ENCODE data around the gene AKNA. TPM values are rescaled to one million over a fixed set of nuclear protein-coding genes. Genes with fewer than 3 reads are reported as not detected.

AKNA gene
- total and polyA plus RNA-seq, 2 donors from 2014 or later, result 6.1 to 52.1 TPM

DNA sequence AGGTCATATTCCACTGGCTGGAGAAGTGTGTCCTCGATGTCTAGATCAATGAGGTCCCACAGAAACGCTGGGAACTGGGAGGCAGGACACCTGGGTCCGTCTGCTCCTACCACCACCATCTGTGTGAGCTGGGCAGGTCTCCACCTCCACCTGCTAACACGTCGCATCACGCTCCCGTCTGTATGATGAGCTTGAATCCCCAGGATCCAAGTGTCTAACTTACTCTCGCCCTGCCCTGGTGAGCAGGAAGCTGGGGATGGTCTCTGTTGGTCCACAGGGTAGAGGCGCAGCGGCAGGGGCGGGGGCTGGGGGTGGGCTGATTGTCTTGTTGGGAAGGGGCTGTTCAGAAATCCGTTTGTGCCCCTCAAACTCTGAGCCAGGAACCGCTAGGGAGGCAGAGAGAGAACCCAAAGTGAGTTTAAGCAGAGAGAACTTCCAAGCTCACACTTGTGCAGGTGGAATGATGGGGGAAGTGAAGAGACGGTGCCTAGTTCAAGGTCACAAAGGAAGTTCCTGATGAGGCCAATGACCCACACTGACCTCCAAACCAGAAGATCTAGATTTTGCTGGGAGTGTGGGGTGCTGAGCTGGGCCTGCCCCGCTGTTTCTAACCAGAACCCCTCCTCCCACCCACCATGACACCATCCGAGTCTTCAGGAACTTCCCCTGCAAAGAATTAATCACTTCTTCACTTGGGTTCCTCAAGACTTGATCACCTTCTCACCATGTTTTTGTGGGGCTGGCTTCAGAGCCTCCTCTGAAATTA is 37.0 kb downstream of the AKNA start:
- TF ChIP-seq, protein P1, sequence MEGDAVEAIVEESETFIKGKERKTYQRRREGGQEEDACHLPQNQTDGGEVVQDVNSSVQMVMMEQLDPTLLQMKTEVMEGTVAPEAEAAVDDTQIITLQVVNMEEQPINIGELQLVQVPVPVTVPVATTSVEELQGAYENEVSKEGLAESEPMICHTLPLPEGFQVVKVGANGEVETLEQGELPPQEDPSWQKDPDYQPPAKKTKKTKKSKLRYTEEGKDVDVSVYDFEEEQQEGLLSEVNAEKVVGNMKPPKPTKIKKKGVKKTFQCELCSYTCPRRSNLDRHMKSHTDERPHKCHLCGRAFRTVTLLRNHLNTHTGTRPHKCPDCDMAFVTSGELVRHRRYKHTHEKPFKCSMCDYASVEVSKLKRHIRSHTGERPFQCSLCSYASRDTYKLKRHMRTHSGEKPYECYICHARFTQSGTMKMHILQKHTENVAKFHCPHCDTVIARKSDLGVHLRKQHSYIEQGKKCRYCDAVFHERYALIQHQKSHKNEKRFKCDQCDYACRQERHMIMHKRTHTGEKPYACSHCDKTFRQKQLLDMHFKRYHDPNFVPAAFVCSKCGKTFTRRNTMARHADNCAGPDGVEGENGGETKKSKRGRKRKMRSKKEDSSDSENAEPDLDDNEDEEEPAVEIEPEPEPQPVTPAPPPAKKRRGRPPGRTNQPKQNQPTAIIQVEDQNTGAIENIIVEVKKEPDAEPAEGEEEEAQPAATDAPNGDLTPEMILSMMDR (IDR thresholded peaks at IDR 0.05; ENCODE audit: borderline replicate concordance, extremely low read depth, insufficient read depth), result no peak
- FAIRE-seq, result no peak
- Histone ChIP-seq H3K27ac (ENCODE audit: low read depth in 2 of 2, low read length in 2 of 2) (no peak overlapping the region), H3K9me3 (ENCODE audit: control insufficient read depth in 2 of 3, insufficient read depth in 1 of 3, low read length in 3 of 3) (no peaks in the 10 kb centered on the region), H3K4me1 (ENCODE audit: control insufficient read depth in 2 of 3, insufficient read depth in 2 of 3, low read depth in 1 of 3, low read length in 3 of 3) (peaks cover 0 to 7% (median 3%) of the 10 kb centered on the region in 3 donors), H3K9ac (ENCODE audit: low read length in 3 of 3) (no peak overlapping the region), H3K36me3 (ENCODE audit: control insufficient read depth in 2 of 3, insufficient read depth in 3 of 3, low read length in 3 of 3) (peaks cover 9 to 30% (median 12%) of the 10 kb centered on the region in 3 donors), H3K27me3 (ENCODE audit: control insufficient read depth, insufficient read depth, low read length) (no peaks in the 10 kb centered on the region), H3K4me3 (ENCODE audit: low read length in 3 of 3) (no peak overlapping the region)
- intact Hi-C loops (cut with DNase I), result no loop called here
- DNase-seq, result peak in 1 of 5 donors; percentile 61

DNA sequence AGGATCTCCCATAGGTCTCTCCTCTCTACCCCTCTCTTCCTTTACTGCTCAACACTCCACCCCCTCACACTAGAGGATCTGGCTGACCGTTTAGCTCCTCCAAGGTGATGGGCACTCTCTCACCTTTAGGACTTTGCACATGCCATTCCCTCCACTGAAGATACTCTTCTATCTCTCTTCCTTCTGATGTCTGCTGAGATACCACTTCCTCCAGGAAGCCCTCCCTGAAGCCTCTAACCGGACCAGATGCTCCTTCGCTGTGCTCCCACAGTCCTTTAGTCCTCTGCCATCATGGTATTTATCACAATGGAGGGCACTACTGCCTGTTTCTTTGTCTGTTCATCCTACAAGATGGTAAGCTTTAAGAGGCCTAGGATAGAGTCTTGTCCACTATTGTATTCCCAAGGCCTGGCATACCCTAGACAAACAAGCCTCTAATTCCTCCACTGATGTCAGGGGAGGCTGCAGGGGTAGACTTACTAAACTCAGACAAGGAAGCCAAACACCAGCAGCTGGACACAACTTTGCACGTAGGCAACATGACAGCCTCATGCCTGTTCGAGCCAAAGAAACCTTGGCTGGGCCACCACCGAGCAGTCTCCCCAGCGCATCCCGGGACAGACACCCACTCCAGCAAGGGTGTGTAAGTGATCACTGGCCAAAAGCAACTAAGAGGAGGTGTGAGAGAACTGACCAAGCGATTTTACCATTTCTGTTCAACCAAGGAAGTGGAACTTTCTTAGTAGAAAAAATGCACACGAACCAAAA is 37.9 kb downstream of the AKNA start:
- Histone ChIP-seq H3K9ac (ENCODE audit: low read length in 3 of 3) (no peak overlapping the region), H3K4me3 (ENCODE audit: low read length in 3 of 3) (no peak overlapping the region), H3K4me1 (ENCODE audit: control insufficient read depth in 2 of 3, insufficient read depth in 2 of 3, low read depth in 1 of 3, low read length in 3 of 3) (peaks cover 0 to 7% (median 3%) of the 10 kb centered on the region in 3 donors), H3K27ac (ENCODE audit: low read depth in 2 of 2, low read length in 2 of 2) (no peak overlapping the region), H3K36me3 (ENCODE audit: control insufficient read depth in 2 of 3, insufficient read depth in 3 of 3, low read length in 3 of 3) (peaks cover 11 to 25% (median 12%) of the 10 kb centered on the region in 3 donors), H3K9me3 (ENCODE audit: control insufficient read depth in 2 of 3, insufficient read depth in 1 of 3, low read length in 3 of 3) (no peaks in the 10 kb centered on the region), H3K27me3 (ENCODE audit: control insufficient read depth, insufficient read depth, low read length) (no peaks in the 10 kb centered on the region)
- no peak for FAIRE-seq
- DNase-seq, result peak in 1 of 5 donors; percentile 38
- TF ChIP-seq, protein P1 (IDR thresholded peaks at IDR 0.05; ENCODE audit: borderline replicate concordance, extremely low read depth, insufficient read depth), result no peak
- intact Hi-C loops (cut with DNase I), result no loop called here

DNA sequence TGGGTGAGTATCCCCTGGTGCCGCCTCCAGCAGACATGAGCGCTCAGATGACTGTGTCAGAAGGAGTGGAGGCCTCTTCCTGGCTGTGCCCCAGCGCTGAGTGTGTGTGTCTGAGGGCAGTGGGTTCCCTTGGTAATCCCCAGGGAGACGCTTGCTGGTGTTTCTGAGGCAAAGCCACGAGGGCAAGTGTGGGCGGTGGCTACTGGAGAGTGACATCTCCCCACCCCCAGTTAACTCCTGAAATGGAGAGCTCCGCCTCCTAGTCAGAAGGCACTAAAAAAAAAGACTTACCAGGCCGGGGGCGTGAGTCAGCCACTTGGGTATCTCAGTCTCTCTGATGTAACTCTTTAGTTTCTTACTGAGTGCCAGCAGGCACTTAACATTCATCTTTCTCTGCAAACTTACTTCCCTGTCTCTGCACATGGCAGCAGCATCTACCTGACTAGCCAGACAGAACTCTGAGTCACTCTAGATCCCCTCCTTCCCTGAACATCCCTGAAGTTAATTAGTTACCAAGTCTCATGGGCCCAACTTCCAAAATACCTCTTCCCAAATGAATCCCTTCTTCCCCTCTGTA is 38.8 kb downstream of the AKNA start:
- peaks cover 11 to 25% (median 12%) of the 10 kb centered on the region in 3 donors for H3K36me3 ChIP-seq (ENCODE audit: control insufficient read depth in 2 of 3, insufficient read depth in 3 of 3, low read length in 3 of 3)
- FAIRE-seq, result no peak
- DNase-seq, result peak; percentile 84 to 95 (median 86)
- peaks cover 0 to 7% (median 3%) of the 10 kb centered on the region in 3 donors for H3K4me1 ChIP-seq (ENCODE audit: control insufficient read depth in 2 of 3, insufficient read depth in 2 of 3, low read depth in 1 of 3, low read length in 3 of 3)
- H3K9ac ChIP-seq (ENCODE audit: low read length in 3 of 3), result no peak overlapping the region
- TF ChIP-seq, protein P1 (IDR thresholded peaks at IDR 0.05; ENCODE audit: borderline replicate concordance, extremely low read depth, insufficient read depth), result no peak
- no peaks in the 10 kb centered on the region for H3K9me3 ChIP-seq (ENCODE audit: control insufficient read depth in 2 of 3, insufficient read depth in 1 of 3, low read length in 3 of 3)
- no peaks in the 10 kb centered on the region for H3K27me3 ChIP-seq (ENCODE audit: control insufficient read depth, insufficient read depth, low read length)
- intact Hi-C loops (cut with DNase I), result no loop called here
- no peak overlapping the region for H3K4me3 ChIP-seq (ENCODE audit: low read length in 3 of 3)
- no peak overlapping the region for H3K27ac ChIP-seq (ENCODE audit: low read depth in 2 of 2, low read length in 2 of 2)

All from kidney (tissue), 14 donors.